ENCODE data around the gene IQGAP3.
A peak's percentile ranks its signal among the peaks of the same experiment; 100 is the strongest.

Gene IQGAP3

GRCh38 chr1:156601122-156601830 lies 28.9 kb upstream of the IQGAP3 start, which contains the start of gene GPATCH4:
GPATCH4 (minus strand) TSS chr1:156601479.
- DNase-seq (ENCODE audit: extremely low read depth, low read depth), result peak; percentile 87
- peak within 1 kb of the TSS; percentile 74 for H3K4me3 ChIP-seq (replicated peaks; ENCODE audit: low read depth, low read length)
- TF ChIP-seq CTCF (IDR thresholded peaks at IDR 0.05; ENCODE audit: low read depth, low read length, missing control alignments), result no peak

GRCh38 chr1:156600733-156601121 lies 28.4 kb upstream of the IQGAP3 start:
- peak overlapping the region; percentile 74 for H3K4me3 ChIP-seq (replicated peaks; ENCODE audit: low read depth, low read length)
- no peak for TF ChIP-seq CTCF (IDR thresholded peaks at IDR 0.05; ENCODE audit: low read depth, low read length, missing control alignments)
- no peak for DNase-seq (ENCODE audit: extremely low read depth, low read depth)

GRCh38 chr1:156599811-156600210 lies 27.4 kb upstream of the IQGAP3 start:
- DNase-seq (ENCODE audit: extremely low read depth, low read depth), result no peak
- TF ChIP-seq CTCF (IDR thresholded peaks at IDR 0.05; ENCODE audit: low read depth, low read length, missing control alignments), result no peak
- H3K4me3 ChIP-seq (replicated peaks; ENCODE audit: low read depth, low read length), result peak overlapping the region; percentile 74

GRCh38 chr1:156598731-156599432 lies 26.5 kb upstream of the IQGAP3 start:
- no peak overlapping the region for H3K4me3 ChIP-seq (replicated peaks; ENCODE audit: low read depth, low read length)
- TF ChIP-seq CTCF (IDR thresholded peaks at IDR 0.05; ENCODE audit: low read depth, low read length, missing control alignments), result no peak
- no peak for DNase-seq (ENCODE audit: extremely low read depth, low read depth)

GRCh38 chr1:156598125-156598524 lies 25.8 kb upstream of the IQGAP3 start:
- TF ChIP-seq CTCF (IDR thresholded peaks at IDR 0.05; ENCODE audit: low read depth, low read length, missing control alignments), result no peak
- H3K4me3 ChIP-seq (replicated peaks; ENCODE audit: low read depth, low read length), result no peak overlapping the region
- no peak for DNase-seq (ENCODE audit: extremely low read depth, low read depth)

GRCh38 chr1:156596426-156596825 lies 24.1 kb upstream of the IQGAP3 start:
- no peak for TF ChIP-seq CTCF (IDR thresholded peaks at IDR 0.05; ENCODE audit: low read depth, low read length, missing control alignments)
- DNase-seq (ENCODE audit: extremely low read depth, low read depth), result no peak
- no peak overlapping the region for H3K4me3 ChIP-seq (replicated peaks; ENCODE audit: low read depth, low read length)
